GM21390 (cell line): ENCODE results near the gene CC2D1A.
A peak's percentile ranks its signal among the peaks of the same experiment; 100 is the strongest.

Experiments used
- ATAC-seq: cut with Tn5 transposase; IDR thresholded peaks from one replicate; pipeline ENCODE4 v1.9.1; 2021; ENCODE audit not compliant: unreplicated experiment

CC2D1A gene

DNA sequence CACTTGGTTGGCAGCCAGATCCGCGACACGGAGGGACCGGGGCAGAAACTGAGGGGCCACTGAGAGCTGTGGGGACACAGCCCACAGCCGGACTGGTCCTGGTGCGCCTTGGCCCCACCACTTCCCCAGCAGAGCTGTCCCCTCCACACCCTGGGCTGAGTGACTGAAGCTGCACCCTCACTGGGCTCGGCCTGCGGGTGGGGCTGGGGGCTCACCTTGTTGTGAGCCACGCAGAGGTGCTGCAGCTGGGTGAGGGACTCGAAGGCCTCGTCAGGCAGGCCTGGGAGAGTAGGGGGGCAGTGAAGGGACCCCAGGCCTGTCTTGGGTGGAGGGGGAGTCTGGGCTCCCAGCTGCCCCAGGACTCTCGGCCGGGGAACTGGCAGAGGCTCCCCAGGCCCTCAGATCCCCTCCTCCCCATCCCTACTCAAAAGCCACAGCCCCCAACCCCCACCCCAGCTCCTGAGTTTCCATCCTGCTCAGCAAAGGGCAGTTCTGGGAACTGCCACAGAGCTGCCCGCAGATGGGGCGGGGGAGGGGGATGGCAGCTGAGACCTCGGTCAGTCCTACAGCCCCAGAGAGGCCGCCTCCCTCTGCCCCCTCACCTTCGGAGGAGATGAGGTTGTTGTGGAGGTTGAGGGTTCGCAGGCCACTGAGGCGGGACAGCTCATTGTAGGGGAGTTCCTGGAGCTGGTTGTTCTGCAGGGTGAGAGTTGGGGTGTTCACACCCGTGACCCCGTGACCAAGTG lies 29.9 kb downstream of the CC2D1A start:
- ATAC-seq = no peak

DNA sequence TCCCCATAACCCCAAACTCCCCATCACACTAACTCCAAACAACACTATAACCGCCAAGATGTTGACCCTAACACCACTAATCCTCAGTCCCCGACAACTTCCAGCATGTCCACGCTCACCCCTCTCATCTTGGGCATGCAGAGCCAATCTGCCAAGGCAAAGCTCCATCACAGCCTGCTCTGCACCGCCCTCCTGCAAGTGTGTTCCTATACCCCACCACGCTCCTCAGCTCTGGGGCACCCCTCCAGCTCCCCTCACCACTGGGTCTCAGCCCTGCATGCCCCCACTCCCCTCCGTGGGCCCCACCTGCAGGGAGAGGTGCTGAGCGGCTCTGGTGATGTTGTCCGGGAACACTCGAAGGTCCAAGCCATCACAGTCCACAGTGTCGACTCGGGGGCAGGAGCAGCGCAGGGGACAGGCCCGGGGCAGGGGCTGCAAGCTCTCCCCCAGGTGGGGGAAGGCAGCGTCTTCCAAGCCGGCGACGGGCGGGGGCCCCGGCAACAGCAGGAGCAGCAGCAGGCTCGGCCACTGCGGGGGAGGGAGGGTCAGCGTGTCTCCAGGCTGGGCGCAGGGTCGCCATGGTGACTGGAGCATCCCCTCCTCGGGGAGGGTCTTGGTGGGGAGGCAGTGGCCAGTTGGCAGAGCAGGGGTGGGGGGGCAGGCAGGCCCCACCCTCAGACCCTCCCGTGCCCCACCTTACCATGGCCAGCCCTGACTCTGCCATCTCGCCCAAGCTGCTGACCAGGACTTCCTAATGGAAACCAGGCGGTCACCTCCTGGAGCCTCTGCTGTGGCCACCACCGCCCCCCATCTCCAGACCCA lies 31.7 kb downstream of the CC2D1A start:
- ATAC-seq = no peak

DNA sequence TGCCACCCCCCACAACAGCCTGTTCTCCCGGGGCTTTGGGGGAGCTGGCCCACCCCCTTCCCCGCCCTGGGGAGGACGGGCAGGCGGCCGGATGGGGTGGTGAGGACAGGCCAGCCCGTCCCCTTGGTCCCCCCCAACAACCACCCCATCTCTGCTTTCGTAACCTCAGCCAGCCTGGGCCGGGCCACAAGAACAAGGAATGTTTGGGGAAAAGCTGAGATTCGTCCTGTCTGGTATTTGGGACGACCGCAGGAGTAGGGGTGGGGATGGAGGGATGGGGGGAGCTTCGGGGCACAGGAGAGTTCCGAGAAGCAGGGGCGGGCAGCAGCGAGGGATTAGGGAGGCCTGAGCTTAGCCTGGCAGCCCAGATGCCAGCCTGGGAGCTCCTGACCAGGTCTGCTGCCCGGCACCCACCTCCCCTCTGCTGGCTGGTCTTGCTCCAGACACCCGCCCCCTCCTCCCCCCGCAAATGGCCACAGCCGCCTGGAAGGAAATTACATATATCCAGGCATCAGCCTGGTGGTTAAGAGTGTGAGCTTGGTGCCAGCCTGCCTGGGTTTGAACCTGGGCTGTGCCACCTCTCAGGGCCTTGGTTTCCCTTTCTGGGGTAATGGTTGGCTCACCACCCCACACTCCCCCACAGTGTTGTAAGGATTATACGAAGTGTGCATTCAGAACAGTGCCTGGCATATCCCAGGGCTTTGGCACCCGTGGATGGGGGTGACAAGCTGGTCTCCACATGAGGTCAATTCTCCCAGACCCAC lies 32.5 kb downstream of the CC2D1A start, which contains the start of gene PODNL1:
PODNL1 (minus strand) TSS at position 117 of the 764 bp plus-strand sequence. CDS start 236 bp downstream, outside the sequence.
- no peak for ATAC-seq

DNA sequence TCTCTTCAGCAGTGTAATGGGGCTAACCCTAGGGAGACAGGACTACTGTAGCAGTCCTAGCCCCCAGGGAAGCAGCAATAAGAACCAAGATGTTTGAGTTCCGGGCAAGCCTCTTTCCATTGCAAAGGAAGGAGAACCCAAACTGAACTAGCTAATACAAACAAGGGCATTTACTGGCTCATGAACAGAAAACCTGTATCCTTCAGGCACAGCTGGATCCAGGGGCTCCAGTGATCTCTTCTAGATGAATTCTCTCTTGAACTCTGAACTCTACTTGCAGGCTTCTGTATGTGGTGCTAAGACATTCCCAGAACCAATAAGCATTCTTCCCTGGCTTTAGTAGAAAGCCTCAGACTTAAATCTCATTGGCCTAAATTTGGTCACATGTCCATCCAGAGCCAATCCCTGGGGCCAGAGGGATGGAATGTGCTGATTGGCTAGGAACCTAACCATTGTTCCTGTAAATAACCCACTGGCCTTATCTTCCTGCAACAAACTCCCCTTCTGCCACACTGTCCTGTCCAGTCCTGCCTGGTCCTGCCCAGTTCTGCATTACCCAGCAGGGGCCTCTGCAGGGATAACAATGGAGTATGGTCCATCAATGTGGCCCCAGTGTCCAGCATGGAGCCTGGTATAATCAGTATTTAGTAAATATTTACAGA lies 36.2 kb downstream of the CC2D1A start:
- ATAC-seq = no peak

DNA sequence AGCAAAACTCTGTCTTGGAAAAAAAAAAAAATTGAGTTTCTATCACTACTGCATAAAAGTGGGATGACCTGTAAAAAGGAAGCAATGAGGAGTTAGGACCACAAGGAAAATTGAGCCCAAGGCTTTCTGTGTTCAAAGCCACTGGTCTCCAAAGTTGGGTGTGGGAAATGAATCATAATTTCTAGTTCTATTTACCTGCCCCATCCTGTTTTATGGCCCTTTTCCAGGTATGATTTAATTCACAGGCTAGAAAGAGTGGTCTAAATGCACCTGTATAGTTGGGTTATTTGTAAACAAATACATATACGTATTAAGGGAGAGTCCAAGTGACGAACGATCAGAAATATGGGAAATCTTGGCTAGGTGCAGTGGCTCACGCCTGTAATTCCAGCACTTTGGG lies 40.4 kb downstream of the CC2D1A start:
- no peak for ATAC-seq

DNA sequence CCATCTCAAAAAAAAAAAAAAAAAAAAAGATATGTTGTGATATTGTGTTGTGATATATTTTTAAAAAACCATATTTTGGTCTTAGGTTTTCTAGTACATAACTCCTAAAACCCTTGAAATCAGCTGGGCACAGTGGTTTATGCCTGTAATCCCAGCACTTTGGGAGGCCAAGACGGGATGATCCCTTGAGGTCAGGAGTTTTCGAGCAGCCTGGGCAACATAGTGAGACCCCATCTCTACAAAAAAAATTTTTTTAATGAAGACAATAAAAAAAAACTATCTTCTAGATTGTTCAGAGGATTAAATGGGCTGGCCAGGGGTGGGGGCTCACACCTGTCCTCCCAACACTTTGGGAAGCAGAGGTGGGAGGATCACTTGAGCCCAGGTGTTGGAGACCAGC lies 45.0 kb downstream of the CC2D1A start:
- ATAC-seq = no peak

DNA sequence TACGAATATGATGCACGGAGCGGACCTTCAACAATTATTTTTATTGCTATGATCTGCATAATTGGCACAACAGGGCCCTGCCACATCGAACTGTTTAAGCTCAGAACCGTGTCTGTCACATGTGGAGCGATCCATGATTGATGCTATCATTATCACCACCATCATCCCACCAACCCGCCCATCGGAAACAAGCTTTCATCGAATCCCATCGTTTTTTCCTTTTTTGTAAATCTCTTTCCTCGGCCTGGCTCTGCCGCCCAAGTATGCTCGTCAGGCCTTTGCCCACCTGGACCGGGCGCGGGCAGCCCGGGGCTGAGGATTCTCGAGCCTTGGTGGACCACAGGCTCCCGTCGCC lies 45.8 kb downstream of the CC2D1A start:
- no peak for ATAC-seq

DNA sequence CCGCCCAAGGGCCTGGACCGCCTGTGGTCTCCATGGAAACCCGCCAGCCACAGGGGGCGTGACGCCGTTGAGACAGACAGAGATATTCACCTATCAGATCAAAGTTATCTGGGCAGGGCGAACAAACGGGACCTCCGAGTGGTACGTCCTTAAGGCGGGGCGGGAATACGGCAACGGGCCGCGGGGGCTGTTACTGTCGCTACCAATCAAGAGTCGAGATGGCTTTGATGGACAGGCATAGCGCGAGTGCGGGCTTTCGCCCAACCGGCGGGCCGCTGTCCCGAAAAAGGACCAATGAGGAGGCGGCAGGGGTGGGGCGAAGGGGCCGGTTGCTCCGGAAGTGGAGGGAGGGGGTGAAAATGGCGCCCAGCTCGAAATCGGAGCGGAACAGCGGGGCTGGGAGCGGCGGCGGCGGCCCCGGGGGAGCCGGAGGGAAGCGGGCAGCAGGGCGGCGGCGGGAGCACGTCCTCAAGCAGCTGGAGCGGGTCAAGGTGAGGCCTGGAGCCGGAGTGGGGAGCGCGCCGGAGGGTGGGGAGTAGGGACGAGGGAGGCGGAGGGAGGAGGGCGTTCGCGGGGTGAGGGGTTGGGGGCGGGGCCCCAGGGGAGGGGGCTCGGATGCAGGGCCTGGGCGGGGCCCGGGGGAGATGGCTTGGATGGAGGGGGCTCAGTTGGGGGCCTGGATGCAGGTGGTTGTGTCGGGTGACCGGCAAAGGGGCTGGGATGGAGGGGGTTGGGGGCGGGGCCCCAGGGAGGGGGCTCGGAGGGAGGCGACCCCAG lies 46.3 kb downstream of the CC2D1A start, which contains the start of gene DCAF15:
DCAF15 (plus strand) TSS at position 356 of the 777 bp plus-strand sequence; CDS start at position 360, 4 bp downstream.
- ATAC-seq = peak; percentile 96

DNA sequence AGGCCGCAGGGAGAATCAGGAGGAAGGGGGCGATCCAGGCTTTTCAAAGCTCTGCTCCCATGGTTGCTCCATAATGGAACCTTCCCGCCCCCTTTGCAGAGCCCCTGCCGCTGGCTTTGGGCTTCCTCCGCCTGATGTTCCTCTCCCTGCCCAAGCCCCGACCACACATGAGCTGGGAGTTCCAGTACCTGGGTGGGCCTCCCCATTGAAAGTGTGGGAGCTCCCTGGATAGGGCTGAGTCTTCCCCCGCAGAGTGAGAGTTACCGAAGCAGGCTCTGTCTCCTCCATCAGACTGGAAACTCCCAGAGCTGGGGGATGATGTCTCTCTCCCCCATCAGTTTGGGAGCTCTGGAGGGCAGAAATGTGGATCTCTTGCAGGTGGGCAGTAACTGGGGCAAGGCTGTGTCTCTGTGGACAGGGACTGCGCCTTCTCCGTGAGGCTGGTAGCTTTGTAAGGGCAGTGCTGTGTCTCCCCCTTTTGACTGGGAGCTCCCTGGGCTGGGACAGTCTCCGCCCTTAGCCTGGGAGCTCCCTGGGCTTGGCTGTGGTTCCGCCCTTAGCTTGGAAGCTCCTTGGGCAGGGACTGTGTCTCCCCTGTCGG lies 47.0 kb downstream of the CC2D1A start:
- ATAC-seq = no peak

DNA sequence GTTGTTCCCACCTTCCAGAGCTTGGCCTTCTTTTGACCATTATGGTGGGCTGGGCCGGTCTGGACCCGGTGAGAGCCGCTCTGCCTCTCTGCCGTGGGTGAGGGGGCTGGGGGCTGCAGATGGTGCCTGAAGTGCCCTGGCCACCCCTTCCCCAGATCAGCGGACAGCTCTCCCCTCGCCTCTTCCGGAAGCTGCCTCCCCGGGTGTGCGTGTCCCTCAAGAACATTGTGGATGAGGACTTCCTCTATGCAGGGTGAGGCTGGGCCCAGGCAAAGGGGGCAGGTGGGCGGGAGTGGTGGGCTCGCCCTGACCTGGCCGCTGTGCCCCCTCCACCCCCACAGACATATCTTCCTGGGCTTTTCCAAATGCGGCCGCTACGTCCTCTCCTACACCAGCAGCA lies 48.2 kb downstream of the CC2D1A start:
- ATAC-seq = no peak

DNA sequence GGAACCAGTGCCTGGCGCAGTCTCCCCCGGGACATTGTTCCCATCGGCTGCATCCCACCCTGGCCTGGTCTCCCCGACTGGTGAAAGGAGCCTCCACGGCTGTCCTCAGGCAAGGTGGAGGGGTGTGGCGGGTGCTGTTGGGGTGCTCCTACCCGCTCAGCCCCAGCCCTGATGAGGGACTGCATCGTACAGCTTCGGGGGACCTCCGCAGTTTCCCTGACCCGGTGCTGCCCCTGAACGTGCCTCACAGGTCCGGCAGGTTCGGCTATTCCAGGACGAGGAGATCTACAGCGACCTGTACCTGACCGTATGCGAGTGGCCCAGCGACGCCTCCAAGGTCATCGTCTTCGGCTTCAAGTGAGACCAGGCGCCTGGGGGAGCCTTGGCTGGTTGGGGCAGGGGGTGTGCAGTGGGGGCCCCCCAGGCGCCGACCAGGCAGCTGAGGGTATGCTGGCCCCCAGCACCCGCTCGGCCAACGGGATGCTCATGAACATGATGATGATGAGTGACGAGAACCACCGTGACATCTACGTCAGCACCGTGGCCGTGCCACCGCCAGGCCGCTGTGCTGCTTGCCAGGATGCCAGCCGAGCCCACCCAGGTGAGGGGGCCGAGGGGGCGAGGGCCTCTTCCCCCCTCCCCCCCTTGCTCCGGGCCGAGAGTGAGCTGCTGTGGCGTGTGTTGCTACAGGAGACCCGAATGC lies 49.8 kb downstream of the CC2D1A start:
- no peak for ATAC-seq

DNA sequence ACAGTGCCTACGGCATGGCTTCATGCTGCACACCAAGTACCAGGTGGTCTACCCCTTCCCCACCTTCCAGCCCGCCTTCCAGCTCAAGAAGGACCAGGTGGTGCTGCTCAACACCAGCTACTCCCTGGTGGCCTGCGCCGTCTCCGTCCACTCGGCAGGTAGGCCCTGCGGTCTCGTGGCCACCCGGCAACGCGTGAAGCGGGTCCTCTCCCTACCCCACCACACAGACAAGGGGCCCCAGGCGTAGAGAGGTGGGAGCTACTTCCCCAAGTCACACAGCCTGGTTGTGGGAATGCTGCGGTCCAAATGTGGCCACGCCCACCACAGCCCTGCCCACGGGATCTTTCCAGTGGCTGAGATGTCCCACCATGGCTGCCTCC lies 50.4 kb downstream of the CC2D1A start:
- no peak for ATAC-seq

DNA sequence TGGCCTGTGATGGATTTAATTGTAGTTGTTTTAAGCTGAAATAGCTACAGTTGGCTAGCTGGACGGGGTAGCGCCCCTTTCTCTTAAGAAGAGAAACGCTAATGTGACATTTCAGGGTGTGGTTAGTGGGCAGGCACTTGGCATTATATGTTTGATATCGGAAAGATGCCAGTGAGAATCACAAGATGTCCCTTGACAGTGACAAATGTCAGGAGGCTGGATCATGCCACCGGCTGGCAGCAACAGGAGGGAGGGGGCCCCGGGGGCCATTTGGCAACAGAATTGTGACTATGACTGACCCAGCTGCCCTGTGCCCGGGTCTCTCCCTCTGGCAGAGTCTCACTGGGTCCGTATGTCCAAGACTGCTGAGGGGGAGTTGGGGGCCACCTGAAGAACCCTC lies 51.0 kb downstream of the CC2D1A start:
- ATAC-seq = no peak

DNA sequence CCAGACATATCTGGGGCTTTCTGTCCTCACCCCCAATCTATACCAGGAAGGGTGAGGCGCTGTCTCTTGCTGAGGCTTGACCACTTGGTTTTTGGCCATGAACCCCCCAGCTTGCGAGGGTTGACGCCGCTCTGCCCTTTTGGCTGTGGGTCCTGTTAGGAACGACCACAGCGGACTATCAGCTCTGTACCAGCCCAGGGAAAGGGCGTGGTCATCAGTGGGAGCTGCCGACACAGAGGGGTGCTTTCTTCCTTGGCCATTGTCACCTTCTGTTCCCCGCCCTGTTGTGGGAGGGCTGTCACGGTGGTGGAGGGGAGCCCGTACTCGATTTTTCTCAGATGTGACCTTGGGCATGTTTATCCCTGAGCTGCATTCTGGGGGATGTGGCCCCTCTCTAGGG lies 52.0 kb downstream of the CC2D1A start:
- ATAC-seq = no peak

DNA sequence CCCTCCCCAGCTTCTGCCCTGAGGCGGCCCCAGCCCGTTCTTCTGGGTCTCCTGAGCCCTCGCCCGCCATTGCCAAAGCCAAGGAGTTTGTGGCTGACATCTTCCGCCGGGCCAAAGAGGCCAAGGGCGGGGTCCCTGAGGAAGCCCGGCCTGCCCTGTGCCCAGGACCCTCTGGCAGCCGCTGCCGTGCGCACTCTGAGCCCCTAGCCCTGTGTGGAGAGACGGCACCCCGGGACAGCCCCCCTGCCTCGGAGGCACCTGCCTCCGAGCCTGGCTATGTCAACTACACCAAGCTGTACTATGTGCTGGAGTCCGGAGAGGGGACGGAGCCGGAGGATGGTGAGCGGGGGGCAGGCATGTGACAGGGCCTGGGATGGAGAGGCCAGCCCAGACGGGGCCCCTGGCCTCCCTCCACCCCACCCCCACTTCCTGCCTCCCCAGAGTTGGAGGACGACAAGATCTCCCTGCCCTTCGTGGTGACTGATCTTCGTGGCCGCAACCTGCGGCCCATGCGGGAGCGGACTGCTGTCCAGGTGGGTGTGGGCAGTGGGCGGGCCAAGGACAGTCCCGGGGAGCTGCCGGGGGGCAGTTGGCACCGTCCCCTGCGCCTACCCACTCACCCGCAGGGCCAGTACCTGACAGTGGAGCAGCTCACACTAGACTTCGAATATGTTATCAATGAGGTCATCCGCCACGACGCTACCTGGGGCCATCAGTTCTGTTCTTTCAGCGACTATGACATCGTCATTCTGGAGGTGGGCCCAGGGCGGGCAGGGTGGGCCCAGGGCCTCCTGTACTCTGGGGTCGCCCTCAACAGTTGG lies 53.4 kb downstream of the CC2D1A start:
- no peak for ATAC-seq

DNA sequence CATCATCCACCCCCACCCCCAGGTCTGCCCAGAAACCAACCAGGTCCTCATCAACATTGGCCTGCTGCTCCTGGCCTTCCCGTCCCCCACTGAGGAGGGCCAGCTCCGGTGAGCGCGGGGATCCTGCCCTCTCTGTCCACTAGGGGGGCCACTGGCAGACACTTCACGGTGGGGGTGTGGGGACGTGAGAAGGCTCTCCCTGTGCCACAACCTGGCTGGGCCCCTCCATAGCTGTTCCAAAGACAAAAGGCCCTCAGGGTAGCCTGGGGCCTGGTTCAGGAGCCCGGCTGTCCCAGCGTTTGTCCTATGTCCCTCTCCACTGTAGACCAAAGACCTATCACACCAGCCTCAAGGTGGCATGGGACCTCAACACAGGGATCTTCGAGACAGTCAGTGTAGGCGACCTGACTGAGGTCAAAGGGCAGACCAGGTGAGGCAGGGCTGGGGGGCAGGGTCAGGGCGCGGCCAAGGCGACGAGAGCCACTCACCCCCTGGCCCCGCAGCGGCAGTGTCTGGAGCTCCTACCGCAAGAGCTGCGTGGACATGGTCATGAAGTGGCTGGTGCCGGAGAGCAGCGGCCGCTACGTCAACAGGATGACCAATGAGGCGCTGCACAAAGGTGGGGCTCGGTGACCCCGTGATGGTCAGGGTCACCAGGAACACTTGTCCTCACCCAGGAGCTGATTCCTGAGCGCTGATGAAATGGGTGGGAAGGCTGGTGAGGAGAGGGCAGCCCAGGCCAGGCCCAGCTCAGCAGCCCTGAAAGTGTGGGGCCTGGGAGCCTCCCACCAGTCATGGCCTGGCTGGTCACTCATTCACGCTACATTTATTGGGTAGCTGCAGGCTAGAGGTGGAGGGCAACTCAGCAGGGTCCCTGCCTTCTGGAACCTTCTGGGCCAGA lies 54.2 kb downstream of the CC2D1A start:
- no peak for ATAC-seq
